Measurements from ENCODE around the gene COPS9.

COPS9 gene

DNA sequence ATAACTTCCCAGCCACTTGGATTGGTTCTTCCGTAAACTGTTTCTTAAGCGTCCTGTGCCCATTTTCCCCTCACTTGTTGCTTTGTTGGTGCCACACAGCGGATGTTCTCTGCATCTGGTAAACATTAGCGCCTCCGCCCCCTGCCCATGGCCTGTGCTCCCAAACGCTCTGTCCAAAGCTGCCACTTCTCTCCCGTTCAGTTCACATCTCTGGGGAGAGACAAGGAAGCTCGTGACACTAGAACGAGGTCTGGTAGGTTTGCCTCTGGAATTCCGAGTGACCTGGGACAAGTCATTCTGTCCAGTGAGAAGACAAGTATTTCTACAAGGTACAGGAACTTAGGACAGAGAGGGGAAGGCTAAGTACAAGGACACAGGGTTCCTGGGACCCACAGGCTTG is 9.4 kb downstream of the COPS9 start:
- TF ChIP-seq REST (IDR thresholded peaks at IDR 0.05; ENCODE audit: insufficient read depth in 1 of 2, low read depth in 2 of 2, low read length in 2 of 2) (no peak), TAF1 (IDR thresholded peaks at IDR 0.05; ENCODE audit: borderline replicate concordance, insufficient read depth, low read length) (no peak), FOXP2 (optimal IDR thresholded peaks at IDR 0.05; ENCODE audit: borderline replicate concordance, extremely low read depth, extremely low read length, insufficient read depth) (no peak), POLR2AphosphoS5 (IDR thresholded peaks at IDR 0.05; ENCODE audit: low read depth, low read length) (no peak), SIN3A (IDR thresholded peaks at IDR 0.05; ENCODE audit: borderline replicate concordance, insufficient read depth, low read length) (no peak)

GRCh38 chr2:240125742-240126141 is 10.4 kb downstream of the COPS9 start:
- TF ChIP-seq FOXP2 (optimal IDR thresholded peaks at IDR 0.05; ENCODE audit: borderline replicate concordance, extremely low read depth, extremely low read length, insufficient read depth): no peak
- no peak for TF ChIP-seq SIN3A (IDR thresholded peaks at IDR 0.05; ENCODE audit: borderline replicate concordance, insufficient read depth, low read length)
- no peak for TF ChIP-seq POLR2AphosphoS5 (IDR thresholded peaks at IDR 0.05; ENCODE audit: low read depth, low read length)
- TF ChIP-seq REST (IDR thresholded peaks at IDR 0.05; ENCODE audit: insufficient read depth in 1 of 2, low read depth in 2 of 2, low read length in 2 of 2): no peak
- no peak for TF ChIP-seq TAF1 (IDR thresholded peaks at IDR 0.05; ENCODE audit: borderline replicate concordance, insufficient read depth, low read length)

- TF ChIP-seq TAF1 (IDR thresholded peaks at IDR 0.05; ENCODE audit: borderline replicate concordance, insufficient read depth, low read length) (no peak), POLR2AphosphoS5 (IDR thresholded peaks at IDR 0.05; ENCODE audit: low read depth, low read length) (no peak), SIN3A (IDR thresholded peaks at IDR 0.05; ENCODE audit: borderline replicate concordance, insufficient read depth, low read length) (no peak)
Measured at GRCh38 chr2:240124651-240125030, 11.5 kb downstream of the COPS9 start.

DNA sequence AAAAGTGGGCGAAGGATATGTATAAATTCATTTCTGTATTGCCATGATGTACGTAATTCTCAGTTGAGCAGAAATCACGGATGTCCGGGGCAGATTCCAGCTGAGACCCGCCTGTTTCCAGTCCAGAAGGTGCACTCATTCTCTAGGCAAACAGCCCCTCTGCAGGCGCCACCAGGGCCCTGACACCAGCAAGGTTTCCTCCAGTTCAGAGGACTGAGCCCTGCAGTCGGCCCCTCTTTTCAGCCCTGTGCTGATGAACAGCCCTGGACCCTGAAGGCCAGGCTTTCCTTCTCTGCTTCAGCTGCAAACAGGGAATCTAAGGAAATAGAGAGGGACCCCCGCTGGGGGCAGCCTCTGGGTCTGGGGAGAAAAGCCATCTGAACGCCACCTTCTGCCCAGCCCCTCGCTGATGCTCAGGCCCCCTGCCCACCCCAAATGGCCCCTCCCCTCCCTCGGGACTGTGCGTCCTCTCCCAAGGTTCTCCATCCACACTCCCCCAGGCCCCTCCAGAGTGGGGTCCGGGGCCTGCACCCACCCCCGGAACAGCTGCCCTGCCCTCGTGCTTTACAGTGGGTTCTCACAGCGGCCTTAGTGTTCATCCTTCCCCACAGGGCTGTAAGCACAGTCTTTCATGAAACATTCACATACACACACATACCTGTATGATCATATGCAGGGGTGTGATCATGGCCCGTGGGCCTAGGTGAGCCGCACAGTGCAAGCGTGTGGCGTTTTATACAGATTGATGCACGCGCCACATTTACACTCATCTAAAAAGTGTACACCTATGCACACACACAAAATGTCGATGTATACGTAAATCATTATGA is 12.1 kb downstream of the COPS9 start:
- TF ChIP-seq POLR2AphosphoS5 (IDR thresholded peaks at IDR 0.05; ENCODE audit: low read depth, low read length) (no peak), SIN3A (IDR thresholded peaks at IDR 0.05; ENCODE audit: borderline replicate concordance, insufficient read depth, low read length) (no peak)

DNA sequence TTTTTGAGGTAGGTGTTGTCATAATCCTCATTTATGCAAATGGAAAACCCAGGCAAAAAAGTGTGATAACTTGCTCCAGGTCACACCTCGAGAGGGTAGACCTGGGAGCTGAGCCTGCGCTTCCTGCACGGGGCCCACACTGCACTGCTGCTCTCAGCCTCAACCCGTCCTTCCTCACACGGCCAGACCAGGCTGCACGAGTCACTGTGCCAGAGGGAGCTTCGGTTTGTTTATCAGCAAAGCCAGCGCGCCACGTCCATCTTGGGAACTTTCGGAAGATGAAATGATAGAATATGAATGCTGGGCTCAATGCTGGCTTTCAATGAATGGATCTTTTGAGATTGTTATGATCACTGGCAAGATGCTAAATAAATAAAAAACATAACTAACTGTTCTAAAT is 14.4 kb downstream of the COPS9 start:
- no peak for TF ChIP-seq POLR2AphosphoS5 (IDR thresholded peaks at IDR 0.05; ENCODE audit: low read depth, low read length)
- TF ChIP-seq TAF1 (IDR thresholded peaks at IDR 0.05; ENCODE audit: borderline replicate concordance, insufficient read depth, low read length): no peak
- TF ChIP-seq REST (IDR thresholded peaks at IDR 0.05; ENCODE audit: insufficient read depth in 1 of 2, low read depth in 2 of 2, low read length in 2 of 2): no peak
- no peak for TF ChIP-seq FOXP2 (optimal IDR thresholded peaks at IDR 0.05; ENCODE audit: borderline replicate concordance, extremely low read depth, extremely low read length, insufficient read depth)
- TF ChIP-seq SIN3A (IDR thresholded peaks at IDR 0.05; ENCODE audit: borderline replicate concordance, insufficient read depth, low read length): no peak

DNA sequence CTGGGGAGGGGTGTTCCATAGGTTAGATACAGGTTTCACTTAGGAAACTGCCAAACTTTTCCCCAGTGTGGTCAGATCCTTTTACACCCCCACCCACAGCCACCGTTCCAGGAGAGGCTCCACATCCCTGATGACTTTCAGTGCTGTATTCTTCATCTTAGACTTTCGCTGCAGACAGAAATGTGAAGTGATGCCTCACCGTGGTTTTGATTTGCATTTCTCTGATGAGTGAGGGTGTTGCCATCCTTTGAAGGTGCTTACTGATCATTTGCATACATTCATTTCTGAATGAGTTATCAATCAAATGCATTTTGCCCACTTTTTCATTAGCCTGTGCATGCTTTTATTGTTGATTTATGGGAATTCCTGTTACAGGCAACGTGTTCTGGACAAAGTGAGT is 14.9 kb downstream of the COPS9 start:
- TF ChIP-seq SIN3A (IDR thresholded peaks at IDR 0.05; ENCODE audit: borderline replicate concordance, insufficient read depth, low read length) (no peak), FOXP2 (optimal IDR thresholded peaks at IDR 0.05; ENCODE audit: borderline replicate concordance, extremely low read depth, extremely low read length, insufficient read depth) (no peak), REST (IDR thresholded peaks at IDR 0.05; ENCODE audit: insufficient read depth in 1 of 2, low read depth in 2 of 2, low read length in 2 of 2) (no peak), POLR2AphosphoS5 (IDR thresholded peaks at IDR 0.05; ENCODE audit: low read depth, low read length) (no peak), TAF1 (IDR thresholded peaks at IDR 0.05; ENCODE audit: borderline replicate concordance, insufficient read depth, low read length) (no peak)
